Ecto neural progenitor cell (in vitro differentiated cells): ENCODE measurements around the gene PIWIL1.
A peak's percentile ranks its signal among the peaks of the same experiment; 100 is the strongest.

Experiments
- DNase-seq: peaks from one replicate; pipeline ENCODE4 v3.0.0-alpha.2; 2018; ENCODE audit warnings: low spot score

The PIWIL1 gene

DNA sequence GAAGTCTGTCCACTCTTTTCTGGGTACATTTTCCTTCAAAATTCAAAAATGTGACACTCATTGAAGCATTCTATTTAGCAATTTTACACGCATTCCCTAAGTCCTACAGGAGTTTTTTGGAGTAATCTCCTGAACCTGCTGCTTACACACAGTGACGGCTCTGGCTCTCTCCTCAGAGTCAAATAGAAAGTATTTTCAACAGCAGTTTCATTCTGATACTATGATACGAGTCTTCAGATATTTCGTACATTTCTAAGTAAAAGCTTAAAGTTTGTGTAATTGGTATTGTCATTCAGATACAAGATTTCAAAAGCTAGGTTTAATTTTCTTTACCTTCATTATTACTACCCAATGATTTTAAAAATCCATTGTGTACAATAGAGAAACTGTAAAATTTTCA, 36.4 kb downstream of the PIWIL1 start:
- no peak for DNase-seq

DNA sequence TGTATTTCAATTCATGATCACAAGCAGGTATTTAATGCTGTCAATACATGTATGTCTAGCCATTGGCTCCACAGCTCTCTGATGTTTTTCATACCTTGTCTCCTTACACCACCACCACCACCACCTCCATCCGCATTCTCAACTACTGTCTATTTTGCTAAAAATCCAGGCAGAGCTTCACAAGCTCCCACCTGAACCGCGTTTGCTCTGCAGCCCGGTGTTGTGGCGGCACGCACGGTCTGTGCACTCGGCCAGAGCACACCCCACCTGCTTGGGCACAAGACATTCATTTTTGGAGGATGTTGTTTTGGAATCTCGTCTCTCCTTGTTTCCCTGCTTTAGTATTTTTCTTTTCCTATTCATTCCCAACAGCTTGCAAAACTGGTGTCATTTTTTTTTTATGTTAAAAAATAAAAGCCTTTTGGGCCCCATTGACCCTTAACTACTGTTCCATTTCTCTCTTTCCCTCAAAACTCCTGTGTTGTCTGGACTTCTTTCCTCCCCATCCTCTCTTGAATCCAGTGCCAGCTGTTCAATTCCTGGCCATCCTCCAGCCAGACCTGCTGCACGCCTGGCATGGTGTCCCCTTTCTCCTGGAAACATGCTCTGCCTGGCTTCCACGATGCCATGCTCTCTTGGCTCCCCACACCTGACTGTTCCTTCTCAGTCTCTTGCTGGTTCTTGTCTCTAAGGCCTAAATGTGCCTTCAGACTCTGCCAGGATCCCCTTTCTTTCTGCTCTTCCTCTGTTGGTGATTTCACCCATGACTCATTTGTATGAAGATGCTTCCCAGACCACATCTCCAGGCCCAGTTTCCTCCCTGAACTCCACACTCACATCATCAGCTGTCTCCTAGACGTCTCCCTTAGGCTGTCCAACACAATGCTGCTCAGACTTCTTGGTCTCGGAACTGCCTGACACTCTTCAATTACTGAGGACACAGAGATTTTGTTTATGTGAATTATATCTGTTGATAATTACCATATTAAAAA, 37.9 kb downstream of the PIWIL1 start:
- DNase-seq, result no peak

- DNase-seq, result no peak
Observed at GRCh38 chr12:130382818-130383217, 45.1 kb downstream of the PIWIL1 start.

DNA sequence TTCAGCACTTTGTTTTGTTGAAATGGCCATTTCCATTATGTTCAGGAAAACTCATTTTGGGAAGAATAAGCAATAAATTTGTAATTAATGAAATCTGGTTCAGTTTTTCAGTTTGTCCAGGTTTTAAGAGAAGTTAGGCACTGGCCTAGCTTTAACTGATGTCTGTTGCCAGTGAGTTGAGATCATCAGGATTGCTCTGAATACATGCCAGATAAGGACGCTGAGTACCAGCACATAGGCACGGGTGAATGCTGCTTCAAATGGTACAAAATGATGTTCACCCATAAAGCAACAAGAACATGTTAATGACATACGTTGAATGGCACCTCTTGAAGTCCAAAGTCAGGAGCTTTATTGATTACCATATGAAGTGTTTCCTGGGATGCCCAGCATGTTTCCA, 46.5 kb downstream of the PIWIL1 start:
- no peak for DNase-seq

DNA sequence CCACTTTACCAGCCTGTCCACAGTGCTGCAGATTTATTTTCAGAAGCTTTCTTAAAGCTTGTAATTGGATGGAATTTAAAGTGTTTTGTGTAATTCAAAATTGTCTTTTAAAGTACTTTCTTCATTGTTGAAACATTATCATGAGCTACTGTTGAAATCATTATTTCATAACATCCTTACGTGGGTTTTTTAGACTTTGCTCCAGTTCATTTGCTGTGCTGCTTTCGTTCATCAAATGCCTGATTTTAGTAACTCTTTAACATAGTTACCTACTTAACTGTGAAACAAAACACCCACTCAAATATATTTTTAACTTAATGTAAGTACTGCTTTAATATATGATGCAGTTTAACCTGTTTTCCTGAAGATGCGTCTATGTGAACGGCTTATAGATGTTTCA, 47.5 kb downstream of the PIWIL1 start:
- DNase-seq, result no peak

DNA sequence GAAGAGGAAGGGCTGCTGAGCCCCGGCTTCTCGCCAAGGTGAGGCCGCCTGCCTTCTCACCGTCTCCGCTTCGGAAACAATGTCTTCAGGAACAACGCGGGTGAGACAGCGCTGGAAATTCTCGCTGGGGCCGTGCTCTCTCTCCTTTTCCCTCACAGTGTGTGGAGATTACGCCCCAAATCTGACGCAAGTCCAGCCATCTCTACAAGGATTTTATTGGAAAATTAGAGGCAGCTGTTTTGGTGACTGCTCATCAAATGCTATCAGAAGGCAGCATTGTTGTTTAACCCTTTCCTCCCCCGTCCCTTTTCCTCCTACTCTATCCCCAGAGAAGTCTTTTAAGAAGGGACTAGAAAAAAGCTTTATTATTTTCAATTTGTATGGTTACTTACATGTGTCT, 53.5 kb downstream of the PIWIL1 start:
- DNase-seq, result peak; percentile 34

DNA sequence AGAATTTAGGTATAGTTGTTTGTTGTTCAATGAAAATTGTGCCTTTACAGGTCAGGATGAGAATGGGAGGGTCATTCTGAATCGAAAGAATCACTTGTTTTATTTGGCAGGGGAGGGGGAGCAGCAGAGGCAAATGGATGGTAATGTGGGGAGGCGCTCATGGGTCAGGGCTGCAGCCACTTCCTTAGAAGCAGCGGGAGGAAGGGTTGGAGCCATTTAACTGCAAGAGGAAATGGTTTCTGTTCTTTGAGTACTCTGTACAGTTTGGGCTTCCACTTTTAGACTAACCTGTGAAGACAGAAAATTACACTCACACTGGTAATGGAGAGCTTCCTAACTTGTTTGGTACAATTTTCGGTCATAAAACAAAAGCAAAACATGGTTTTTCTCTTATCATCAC, 57.2 kb downstream of the PIWIL1 start:
- DNase-seq, result peak; percentile 38

- DNase-seq, result no peak
Observed at GRCh38 chr12:130396667-130397066, 59.0 kb downstream of the PIWIL1 start.

GRCh38 chr12:130398100-130398848, 60.6 kb downstream of the PIWIL1 start:
- no peak for DNase-seq

DNA sequence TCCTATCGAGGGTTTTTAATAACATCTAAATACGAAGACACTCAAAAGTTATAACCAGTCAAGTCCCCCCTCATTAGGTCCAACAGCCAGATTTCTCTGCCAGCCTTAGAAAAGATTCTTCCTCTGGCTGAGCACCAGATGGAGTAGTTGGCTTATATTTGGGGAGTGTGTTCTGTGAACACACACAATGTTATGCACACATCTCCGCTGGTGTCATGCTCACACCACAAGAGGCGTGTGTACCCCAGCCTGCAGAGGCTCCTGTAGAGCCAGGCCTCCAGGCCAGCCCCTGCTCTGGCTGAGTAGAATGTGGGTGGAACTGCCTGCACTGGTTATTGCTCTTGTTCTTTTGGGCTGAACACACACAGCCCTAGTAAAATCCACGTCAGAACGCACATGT, 64.0 kb downstream of the PIWIL1 start:
- peak; percentile 69 for DNase-seq

GRCh38 chr12:130405332-130405731, 67.6 kb downstream of the PIWIL1 start:
- DNase-seq, result peak; percentile 46

DNA sequence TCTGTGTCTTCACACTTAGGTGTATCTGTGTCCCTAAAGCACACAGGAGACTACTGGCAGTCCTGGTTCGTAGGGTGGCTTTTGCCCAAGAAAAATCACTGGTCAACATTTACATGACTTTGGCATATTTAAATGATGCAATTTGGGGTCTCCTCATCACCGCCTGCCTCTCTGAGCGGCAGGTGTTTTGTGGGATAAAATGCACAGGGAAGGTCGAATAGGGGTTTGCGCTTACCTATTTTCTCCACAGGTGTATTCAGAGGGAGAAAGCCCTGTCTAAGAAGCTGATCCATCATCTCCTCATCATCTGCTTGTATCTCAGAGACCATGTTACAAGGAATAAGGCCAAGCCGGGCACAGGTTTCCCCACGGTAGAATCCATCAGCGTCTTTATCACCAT, 74.7 kb downstream of the PIWIL1 start:
- no peak for DNase-seq

DNA sequence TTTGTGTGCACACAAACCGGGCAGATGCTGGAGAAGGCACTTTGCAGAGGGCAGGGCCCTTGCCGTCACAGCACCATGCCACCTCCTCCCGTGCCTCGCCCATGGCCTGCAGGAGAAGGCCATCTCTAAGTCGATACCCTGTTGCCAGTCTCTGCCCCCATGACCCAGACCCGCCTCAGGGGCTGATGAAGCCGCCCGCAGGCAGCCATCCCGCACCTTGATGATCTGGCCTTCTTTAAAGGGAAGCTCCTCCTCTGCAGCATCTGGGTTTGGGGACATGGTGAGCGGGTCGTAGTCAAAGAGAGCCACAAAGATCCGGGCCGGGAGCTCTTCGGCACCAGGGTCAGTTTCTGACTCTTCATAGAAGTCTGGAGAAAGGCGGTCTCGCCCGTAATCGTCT, 76.2 kb downstream of the PIWIL1 start:
- DNase-seq, result peak; percentile 34

GRCh38 chr12:130414381-130414780, 76.7 kb downstream of the PIWIL1 start:
- DNase-seq, result peak; percentile 31

DNA sequence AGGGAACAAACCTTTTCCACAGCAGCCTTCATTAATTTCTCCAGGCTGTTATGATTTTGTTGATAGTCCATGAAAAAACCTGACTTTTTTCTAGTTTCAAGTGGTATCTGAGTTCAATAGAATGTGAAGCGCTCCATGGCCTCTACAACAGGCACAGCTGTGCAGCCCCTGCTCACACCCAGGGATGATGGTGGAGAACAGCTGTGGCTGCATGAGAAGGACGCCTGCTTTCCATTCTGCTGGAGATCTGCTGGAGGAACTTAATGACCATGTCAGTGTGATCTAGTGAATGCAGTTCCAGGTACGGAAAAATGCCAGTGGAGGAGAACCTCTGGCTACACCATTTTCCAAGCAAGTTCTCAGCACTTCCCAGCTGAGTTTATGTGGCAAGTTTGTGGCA, 80.6 kb downstream of the PIWIL1 start:
- DNase-seq, result peak; percentile 36

DNA sequence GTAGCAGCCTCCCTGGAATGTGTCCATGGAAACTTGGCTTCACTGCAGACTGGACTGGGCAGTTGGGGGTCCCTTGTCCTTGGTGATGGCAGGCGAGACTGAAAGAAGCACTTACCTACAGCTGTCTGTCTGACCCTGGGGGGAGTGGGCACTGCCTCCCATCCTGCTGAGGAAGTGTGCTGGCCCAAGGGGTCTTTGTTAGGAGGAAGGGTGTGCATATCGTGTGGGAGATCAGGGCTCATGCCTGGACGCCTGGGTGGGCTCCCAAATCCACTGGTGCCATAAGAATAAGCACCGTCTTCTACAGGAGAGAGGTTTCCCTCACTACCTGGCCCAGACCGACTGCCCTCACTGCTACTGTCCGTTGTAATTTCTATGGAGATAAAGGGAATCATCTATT, 81.4 kb downstream of the PIWIL1 start:
- DNase-seq, result no peak

GRCh38 chr12:130420071-130420470, 82.4 kb downstream of the PIWIL1 start:
- DNase-seq, result no peak

DNA sequence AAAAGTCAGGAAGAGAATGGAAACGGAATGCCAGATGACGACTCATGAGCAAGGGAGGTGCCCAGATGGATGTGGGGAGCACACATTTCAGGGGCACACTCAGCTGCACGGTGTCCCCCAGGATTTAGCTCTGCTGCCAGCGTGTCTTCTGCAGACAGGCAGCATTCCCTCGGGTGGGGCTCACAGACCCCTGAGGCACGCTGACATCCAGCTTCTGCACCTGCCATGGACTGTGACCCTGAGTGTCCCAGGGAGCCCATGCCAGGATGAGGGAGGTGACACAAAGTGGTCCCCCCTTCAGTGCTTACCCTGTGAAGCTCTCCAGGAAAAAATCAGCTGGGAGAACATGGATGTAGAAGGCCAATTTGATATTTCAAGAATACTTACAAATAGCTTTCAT, 84.2 kb downstream of the PIWIL1 start:
- DNase-seq, result no peak
